ENCODE measurements around the gene GPR108. TPM values are rescaled to one million over a fixed set of nuclear protein-coding genes. Genes with fewer than 3 reads are reported as not detected.

GPR108 gene
- total RNA-seq, 1 donor from 2014 or later = 58.2 TPM

- TF ChIP-seq CTCF (conservative IDR thresholded peaks at IDR 0.05; ENCODE audit: low read depth, low read length) = no peak
- H3K4me3 ChIP-seq (ENCODE audit: low read depth, low read length) = no peak overlapping the region
- DNase-seq (ENCODE audit: low read depth) = no peak
Measured at GRCh38 chr19:6721773-6722172, 15.6 kb downstream of the GPR108 start.

- no peak for TF ChIP-seq CTCF (conservative IDR thresholded peaks at IDR 0.05; ENCODE audit: low read depth, low read length)
- no peak overlapping the region for H3K4me3 ChIP-seq (ENCODE audit: low read depth, low read length)
Measured at GRCh38 chr19:6721138-6721474, 16.3 kb downstream of the GPR108 start.

DNA sequence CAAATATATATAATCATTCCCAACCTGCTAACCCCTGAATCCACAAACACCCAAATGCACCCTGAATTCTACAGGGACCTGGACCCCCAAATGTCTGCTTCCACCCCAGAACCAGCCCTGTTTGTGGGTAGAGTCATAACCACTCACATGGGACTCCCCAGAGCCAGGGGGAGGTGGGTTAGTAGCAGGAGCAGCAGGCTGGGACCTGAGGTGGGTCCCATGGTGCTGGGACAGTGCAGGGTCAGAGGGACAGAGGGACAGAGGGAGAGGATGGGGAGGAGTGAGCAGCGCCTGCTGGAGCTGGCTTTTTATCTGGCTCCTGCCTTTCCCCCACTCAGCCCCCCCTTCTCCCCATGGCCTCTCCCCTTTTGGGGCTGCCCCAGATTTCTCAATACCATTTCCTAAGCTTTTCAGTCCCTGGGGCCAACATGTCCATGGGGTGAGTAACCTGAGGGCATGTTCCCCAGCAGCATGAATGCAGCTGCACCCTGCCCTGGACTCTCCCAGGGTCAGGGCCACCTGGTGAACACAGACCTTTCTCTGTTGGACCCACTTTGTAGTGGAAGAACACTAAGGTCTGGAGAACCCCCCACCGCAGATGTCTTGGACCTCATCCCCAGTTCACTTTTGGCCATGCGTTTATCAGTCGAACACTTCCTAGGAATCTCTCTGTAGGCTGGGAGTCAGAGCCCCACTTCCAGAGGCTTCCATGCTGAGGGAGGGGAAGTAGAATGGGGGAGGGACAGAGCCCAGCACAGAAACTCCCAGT, 16.8 kb downstream of the GPR108 start, which contains the start of gene C3:
Gene C3 (minus strand): TSS at position 282 of the 769 bp plus-strand sequence. CDS start 61 bp downstream, at position 221.
- peak; percentile 68 for DNase-seq (ENCODE audit: low read depth)
- peak within 1 kb of the TSS; percentile 64 for H3K4me3 ChIP-seq (ENCODE audit: low read depth, low read length)
- TF ChIP-seq CTCF (conservative IDR thresholded peaks at IDR 0.05; ENCODE audit: low read depth, low read length) = no peak

More at GRCh38 chr19:6721138-6721474, 16.3 kb downstream of the GPR108 start:
- DNase-seq (ENCODE audit: low read depth) = no peak

GRCh38 chr19:6719992-6720368, 17.4 kb downstream of the GPR108 start:
- no peak for DNase-seq (ENCODE audit: low read depth)
- no peak for TF ChIP-seq CTCF (conservative IDR thresholded peaks at IDR 0.05; ENCODE audit: low read depth, low read length)
- peak overlapping the region; percentile 64 for H3K4me3 ChIP-seq (ENCODE audit: low read depth, low read length)

GRCh38 chr19:6719540-6719861, 17.9 kb downstream of the GPR108 start:
- TF ChIP-seq CTCF (conservative IDR thresholded peaks at IDR 0.05; ENCODE audit: low read depth, low read length) = no peak
- DNase-seq (ENCODE audit: low read depth) = no peak
- peak overlapping the region; percentile 64 for H3K4me3 ChIP-seq (ENCODE audit: low read depth, low read length)

- H3K4me3 ChIP-seq (ENCODE audit: low read depth, low read length) = peak overlapping the region; percentile 64
- DNase-seq (ENCODE audit: low read depth) = no peak
Measured at GRCh38 chr19:6718741-6719539, 18.4 kb downstream of the GPR108 start.

More at GRCh38 chr19:6718741-6719539, 18.4 kb downstream of the GPR108 start:
- TF ChIP-seq CTCF (conservative IDR thresholded peaks at IDR 0.05; ENCODE audit: low read depth, low read length) = no peak
